ENCODE results near the gene DSG3.

The DSG3 gene

DNA sequence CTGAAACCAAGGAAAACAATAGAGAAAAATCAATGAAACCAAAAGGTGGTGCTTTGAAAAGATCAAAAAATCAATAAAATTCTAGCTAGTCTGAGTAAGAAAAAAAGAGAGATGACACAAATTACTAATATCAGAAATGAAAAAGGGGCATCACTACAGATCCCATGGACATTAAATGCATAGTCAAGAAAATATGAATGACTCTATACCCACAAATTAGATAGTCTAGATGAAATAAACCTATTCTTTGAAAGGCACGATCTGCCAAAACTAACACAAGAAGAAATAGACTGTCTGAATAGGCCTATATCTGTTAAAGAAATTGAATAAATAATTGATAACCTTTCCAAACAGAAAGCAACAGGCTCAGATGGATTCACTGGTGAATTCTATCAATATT, 15.2 kb upstream of the DSG3 start:
- no peak for DNase-seq (ENCODE audit: low read depth in 2 of 3, low spot score in 1 of 3)

DNA sequence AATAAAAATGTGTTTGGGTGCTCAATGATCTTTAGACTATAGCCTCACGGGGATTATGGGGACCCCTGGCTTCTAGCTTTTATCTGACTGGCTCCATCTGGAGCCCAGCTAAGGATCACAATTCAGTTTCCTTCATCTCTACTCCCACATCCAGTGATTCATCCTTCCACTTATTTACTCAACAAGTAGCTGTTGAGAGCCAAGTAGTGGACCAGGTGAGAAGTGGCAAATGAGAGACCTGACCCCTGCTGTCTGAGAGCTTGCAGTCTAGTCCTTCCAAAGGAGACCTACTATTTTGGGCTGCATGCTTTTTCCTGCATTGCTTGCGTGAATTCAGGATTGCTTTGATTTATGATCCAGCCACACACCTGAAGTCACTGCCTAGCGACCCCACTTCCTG, 10.7 kb upstream of the DSG3 start:
- DNase-seq (ENCODE audit: low read depth in 2 of 3, low spot score in 1 of 3): no peak

DNA sequence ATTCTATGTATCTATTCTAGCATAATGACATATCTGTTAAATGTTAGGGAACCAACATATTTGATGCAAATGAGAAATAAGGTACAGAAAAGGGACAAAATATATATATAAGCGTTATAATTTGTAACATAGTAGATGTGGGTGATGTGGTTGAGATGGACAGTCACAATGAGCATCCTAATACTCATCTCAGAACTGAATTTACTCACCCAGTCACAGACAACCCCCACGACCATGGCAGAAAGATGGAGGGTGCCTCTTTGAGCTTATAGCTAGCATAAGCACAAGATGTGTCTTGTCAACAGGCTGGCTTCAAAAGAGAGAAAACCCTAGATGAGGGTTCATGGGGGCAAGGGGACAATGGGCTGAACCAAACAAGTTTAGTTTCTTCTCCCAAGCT, 9.1 kb upstream of the DSG3 start:
- no peak for DNase-seq (ENCODE audit: low read depth in 2 of 3, low spot score in 1 of 3)

DNA sequence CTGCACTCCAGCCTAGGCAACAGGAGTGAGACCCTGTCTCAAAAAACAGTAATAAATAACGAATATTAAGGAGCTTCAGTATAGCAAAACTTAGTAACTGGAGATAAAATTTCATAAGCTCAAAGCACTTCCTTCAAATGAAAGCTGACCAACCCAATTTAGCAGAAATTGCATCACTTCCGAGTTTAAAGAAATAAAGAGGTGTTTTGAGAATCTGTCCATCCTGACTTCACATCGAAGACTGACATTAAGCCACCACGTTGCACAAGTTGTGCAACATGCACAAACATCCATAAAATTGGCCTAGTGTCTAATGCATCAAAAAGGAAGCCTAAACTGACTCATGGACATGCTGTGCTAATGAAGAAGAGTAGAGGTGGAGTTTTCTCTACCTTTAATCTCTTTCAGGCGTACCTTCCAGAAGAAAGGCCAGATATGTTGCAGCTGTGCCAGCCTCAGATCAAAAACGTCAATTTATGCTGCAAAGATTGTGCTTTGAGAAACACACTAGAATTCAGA, 7.7 kb upstream of the DSG3 start:
- DNase-seq (ENCODE audit: low read depth in 2 of 3, low spot score in 1 of 3): no peak

DNA sequence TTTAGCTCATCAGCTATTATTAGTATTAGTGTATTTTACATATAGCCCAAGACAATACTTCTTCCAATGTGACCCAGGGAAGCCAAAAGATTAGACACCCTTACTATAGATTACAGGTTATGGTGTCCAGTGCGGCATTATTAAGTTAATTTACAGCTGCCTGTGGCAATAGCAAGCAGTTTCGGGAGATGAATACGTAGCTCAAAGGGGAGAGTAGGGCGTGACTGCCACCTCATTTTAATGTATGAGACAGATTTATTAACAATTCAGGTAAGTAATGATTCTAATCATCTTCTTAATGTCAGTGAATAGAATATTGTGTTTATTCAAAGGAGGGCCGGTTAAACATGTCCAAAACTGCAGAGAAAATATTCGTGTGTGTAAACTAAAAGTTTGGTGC, 6.8 kb upstream of the DSG3 start:
- no peak for DNase-seq (ENCODE audit: low read depth in 2 of 3, low spot score in 1 of 3)

DNA sequence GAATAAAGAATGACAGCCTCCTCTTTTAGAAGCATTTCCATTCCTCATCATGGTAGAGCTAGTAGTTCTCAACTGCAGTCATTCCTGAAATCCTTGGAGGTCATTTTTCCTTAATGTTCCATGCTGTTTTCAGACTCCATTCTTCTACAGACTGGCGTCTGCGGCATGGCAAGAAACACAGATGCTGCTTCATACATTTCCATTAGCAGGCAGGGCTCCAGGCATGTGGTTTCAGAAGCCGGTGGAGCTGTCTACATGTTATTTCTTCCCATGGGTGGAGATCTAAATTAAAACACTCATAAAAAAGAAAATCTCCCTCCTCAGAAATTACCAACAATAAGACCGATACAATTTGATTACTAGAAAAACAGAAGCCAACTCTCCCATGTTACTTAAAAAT, 6.0 kb upstream of the DSG3 start:
- DNase-seq (ENCODE audit: low read depth in 2 of 3, low spot score in 1 of 3): no peak

DNA sequence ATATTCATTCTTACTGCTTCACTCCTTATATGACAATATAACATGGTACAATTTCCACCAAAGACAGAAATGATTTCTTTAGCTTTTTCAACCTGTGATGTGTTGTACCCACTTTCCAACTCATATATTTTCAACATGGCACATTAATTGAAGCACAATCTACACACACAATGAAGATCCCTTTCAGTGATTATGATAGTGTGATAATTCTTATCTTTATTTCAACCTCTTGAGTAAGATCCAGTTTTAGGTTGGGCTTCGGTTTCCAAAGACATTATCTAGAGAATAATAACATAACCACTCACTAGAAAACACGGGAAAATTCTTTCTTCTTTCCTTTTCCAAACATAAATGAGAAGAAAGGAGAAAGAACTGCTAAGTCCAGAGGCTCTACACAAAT, 3.4 kb upstream of the DSG3 start:
- DNase-seq (ENCODE audit: low read depth in 2 of 3, low spot score in 1 of 3): no peak

DNA sequence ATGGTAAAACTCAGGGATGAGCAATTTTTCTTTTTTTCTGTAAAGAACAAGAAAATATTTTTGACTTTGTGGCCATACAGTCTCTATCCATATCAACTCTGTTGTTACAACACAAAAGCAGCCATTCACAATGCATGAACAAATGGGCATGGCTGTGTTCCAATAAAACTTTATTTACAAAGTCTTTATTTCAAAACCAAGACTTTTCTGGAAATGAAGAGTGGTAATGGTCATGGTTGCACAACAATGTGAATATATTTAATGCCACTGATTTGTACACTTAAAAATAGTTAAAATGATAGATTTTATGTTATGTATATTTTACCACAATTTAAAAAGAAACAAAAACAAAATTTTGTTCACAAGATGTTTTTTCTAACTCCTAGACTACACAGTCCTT, 1.6 kb upstream of the DSG3 start:
- no peak for DNase-seq (ENCODE audit: low read depth in 2 of 3, low spot score in 1 of 3)

DNA sequence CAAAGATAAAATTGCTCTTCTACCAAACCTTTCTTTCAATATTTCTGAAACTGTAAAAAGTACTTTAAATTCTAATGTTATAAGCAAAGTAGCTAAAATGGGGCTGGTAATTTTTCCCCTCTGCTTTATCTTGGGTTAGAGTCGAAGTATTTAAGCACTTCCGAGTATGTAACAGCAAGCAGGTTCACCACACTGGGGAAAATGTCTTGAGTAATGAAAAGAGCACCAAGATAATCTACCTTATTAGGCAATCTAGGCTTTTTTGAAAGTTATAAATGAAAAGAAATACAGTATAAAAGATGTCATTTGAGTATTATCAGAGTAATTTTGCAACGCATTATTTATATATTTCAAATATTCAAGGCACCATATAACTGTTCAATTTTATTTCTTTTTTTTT, 687 bp upstream of the DSG3 start:
- no peak for DNase-seq (ENCODE audit: low read depth in 2 of 3, low spot score in 1 of 3)

DNA sequence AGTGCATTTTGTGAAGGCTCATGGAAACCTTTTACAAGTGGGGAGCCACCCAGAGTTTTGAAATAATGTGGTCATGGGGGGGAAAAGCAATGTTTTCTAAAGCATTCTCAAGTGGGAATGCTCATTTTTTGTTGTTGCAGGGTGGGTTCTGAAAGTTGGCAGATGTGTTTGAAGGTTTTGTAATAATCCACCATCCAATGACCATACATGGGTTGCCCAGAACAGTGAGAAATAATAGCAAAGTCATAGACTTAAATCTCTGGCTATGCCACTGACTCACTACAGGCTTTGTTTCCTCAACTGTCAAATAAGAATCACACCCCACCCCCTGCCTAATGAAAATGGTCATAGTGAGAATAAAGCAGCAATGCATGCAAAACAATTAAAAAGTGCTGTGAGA, 2.9 kb downstream of the DSG3 start:
- DNase-seq (ENCODE audit: low read depth in 2 of 3, low spot score in 1 of 3): no peak

DNA sequence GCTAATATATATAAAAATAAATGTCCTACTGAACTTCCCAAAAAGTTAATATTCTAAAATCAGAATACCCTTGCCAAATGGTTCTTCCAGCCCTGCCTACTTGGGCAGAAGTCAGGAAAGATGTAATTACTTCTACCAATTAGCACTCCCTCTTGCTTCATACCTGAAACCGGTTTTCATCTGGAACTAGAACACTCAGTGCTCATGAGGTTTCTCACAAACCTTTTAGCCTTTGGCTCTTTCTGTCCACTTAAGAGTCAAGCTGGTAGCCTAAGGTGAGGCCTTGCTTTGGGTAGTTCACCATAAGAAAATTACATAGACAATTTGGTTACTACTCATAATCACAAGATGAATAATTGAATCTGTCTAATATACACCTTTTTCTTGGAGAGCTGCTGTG, 4.1 kb downstream of the DSG3 start:
- DNase-seq (ENCODE audit: low read depth in 2 of 3, low spot score in 1 of 3): no peak

DNA sequence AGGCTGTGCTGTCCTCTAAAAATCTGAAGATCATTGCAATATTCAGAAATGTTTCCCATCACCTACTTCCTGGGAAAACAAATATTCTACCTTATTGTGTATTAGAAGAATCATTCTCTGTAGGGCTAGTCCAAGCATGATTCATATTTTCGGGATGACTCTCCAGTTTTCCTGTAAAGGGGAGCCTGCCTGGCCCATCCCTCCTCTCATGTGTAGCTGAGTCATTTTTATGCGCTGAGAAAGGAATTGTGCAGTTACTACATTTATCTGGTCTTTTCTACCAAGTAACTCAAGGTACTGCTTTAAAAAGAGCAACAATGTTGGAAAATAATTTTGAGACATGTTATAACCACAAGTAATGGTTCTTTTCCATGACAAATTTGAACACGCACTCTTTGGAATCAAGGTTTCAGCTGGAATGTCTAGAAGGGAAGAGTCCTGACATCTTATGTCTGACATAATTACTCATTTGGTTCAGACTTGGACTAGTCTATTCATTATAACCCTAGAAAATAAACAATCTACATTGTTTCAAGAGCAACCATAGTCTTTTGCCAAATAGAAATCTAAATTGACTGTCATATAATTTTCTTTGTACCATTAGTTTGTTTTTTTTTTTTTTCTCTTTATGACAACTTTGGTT, 6.6 kb downstream of the DSG3 start:
- no peak for DNase-seq (ENCODE audit: low read depth in 2 of 3, low spot score in 1 of 3)

DNA sequence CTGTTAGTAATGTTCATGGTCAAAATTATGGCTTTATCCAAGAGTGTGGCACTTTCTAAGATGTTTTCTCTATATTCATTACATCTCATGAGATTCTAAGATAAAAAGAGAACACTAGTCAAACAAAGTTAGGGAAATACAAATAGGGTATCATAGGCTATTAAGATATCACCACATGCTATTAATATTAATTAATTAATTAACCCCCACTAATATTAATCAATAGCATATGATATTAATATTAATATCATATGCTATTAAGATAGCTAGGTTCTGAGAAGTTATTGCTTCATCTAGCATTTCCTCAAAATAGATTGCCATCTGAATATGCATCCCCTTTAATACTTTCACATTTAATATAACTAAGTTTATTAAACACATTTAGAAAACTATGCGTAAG, 22.1 kb downstream of the DSG3 start:
- no peak for DNase-seq (ENCODE audit: low read depth in 2 of 3, low spot score in 1 of 3)

DNA sequence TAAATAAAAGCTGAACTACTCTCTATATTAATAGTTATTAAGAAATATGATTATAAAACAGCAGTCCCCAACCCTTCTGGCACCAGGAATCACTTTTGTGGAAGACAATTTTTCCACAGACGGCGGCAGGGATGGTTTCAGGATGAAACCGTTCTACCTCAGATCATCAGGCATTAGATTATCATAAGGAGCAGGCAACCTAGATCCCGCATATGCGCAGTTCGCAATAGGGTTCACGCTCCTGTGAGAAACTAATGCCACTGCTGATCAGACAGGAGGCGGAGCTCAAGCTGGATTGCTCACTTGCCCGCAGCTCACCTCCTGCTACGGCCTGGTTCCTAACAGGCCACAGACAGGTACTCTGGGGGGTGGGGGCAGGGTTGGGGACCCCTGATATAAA, 31.1 kb downstream of the DSG3 start:
- no peak for DNase-seq (ENCODE audit: low read depth in 2 of 3, low spot score in 1 of 3)

DNA sequence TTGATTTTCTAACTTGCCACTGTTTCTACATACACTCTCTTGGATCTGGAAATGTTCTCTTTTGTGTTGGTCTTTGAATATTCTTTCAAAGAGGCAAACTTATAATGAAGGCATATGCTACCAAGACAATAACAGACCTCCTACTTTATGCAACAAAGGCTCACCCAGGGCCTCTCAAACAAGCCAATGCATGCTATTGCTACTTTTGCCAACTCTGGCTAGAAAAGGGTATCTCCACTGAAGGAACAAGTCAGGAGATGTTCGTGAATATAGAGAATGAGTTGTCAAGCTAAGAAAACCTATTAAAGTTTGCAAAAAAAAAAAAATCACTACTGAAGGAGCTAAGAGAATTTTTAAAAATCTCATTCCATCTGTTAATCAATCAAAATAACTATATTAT, 34.5 kb downstream of the DSG3 start:
- no peak for DNase-seq (ENCODE audit: low read depth in 2 of 3, low spot score in 1 of 3)

DNA sequence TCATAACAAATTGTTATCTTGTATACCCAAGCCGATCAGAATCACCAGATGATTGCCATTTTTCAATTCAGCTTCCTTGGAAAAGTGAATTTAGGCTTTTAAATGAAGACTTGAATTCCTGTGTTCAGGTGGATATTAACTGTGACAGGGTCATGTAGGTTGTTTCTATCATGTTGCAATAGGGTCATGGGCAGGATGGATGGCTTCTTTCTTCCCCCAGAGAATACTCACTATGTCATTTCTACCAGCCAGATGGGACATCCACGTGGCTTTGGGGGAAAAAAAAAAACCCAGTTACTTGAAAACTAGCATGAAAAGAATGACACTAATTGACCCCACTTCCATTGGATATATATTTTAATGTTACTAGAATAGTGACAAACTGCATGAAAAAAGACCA, 35.9 kb downstream of the DSG3 start:
- DNase-seq (ENCODE audit: low read depth in 2 of 3, low spot score in 1 of 3): no peak

DNA sequence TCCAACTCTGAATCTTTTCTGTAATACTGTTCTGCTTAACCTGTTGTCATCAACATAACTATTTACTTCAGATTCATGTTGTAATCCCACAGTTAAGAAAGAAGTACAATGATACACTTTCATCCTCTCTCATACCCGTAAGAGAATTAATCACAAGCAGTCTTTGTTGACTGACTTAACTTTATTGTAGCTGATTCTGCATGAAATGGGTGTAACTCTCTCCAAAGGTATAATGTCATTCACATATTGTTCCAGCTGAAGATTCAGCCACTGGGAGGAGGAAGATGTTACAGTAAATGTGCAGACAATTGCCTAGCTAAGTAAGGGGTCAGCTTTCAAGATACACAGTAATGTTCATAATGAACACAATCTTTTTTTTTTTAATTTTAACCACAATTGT, 36.9 kb downstream of the DSG3 start:
- no peak for DNase-seq (ENCODE audit: low read depth in 2 of 3, low spot score in 1 of 3)

DNA sequence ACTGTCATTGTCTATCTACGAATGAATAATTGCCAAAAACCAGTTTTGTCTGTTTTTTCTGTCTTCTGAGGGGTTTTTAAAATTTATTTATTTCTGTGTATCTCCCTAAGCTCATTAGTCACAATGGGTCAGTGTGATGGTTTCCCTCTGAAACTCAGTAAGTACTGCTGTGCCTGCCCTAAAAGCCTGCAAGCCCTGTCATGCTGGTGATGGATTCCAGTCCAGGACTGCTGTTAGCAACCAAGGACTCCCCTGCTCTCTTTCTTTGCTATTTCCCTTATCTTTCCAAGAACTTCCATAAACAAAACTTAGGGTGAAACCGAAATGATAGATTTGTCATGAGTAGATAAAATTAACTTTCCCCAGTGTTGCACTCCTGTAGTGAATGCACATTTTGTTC, 38.6 kb downstream of the DSG3 start:
- no peak for DNase-seq (ENCODE audit: low read depth in 2 of 3, low spot score in 1 of 3)

DNA sequence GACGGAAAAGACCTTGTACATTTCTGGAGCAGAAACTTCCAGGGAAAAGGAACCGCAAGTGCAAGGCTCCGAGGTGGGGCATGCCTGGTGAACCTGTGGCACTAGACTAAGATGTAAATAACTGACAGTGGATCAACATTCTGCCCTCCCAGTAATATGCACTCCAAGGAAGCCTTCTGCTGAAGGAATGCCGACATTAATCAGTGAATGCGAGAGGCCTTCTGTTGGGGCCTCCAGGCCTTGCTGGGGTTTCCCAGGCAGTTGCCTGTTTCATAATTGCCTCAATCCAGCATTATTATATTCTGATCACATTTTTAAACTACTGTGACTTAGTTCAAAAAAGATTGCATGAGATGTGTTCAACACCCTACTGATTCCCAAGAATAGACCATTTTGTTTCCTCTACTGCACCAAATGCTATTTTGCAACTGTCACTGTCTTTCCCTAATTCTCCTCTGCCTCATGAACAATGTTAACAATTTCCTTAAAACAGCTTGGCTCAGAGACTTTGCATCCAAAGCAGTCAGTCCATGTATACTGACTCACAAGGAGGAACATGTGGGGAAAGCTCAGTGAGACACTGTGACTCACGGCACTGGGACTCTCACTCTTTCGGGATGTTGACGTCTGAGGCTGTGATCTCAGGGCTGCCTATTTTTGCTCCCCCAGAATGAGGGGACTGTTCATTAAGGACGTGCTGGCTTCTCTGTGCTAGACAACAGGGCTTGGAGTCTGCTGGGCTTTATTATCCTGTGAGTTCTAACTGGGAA, 39.9 kb downstream of the DSG3 start:
- no peak for DNase-seq (ENCODE audit: low read depth in 2 of 3, low spot score in 1 of 3)

DNA sequence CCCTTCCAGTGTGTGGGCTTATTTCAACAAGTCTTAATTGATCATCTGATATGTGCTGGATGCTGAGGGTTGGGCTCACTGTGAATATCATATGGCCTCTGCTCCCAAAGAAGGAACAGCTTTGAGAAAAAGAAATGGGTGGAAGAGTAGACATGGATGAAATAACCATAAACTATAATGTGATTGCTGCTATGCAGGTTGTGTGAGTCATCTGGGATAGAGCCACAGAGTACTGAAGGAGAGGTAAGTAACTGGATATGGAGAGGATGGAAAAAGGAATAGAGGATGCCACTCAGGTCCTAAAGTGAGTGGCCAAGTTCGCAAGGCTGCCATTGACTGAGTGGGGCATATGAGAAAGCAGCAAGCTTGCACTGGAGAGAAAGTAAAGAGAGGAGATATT, 41.8 kb downstream of the DSG3 start:
- DNase-seq (ENCODE audit: low read depth in 2 of 3, low spot score in 1 of 3): no peak

DNA sequence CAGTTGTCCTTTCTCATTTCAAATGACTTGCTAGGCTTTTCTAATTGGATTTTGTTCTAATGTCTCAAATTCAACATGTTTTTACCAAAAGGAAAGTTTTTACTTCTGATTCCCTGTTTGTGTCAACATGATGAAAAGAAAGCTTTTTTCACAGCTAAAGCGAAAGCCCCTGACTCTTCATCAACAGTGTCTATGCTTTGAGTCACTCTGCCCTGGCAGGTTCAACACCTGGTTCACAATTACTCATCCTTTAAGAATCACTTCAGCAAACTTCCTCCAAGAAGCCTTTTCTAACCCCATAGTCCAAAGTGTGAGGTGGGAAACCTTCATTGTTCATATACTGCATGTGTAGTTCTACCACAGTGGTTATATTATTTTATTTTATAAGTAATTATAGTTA, 42.8 kb downstream of the DSG3 start:
- no peak for DNase-seq (ENCODE audit: low read depth in 2 of 3, low spot score in 1 of 3)

DNA sequence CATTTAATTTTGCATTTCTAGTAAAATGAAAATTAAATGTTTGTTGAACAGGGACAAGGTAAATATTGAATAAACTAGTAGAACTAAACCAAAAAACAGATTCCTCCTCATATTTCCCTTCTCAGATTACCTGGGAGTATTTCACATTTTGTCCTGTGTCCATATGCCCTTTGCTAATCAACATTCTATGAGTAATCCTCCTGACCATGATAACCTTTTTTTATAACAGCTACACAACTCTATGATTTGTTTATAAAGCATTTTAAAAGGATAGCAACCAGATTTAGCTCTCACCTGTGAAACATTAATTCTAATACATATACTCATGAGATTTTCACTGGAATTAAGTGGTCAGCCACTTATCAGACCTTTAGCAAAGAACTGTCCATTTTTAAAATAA, 43.3 kb downstream of the DSG3 start:
- no peak for DNase-seq (ENCODE audit: low read depth in 2 of 3, low spot score in 1 of 3)

DNA sequence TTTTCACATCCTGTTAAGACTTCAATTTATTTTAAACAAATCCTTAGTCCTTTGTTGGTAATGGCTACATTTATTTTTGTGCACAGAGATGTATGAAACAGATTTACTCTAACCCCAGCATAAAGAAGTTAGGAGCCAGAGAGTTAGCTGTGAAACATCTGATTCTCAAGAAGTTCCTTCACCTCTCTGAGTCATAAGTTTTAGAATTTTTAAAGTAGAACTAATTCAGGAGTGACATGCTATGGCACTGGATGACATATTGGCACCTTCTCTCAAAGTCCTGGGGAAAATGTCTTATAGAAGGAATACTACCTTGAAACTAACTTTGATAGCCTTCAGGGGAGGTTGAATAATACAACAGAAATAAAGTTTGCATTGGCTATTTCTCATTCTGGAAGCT, 44.0 kb downstream of the DSG3 start:
- no peak for DNase-seq (ENCODE audit: low read depth in 2 of 3, low spot score in 1 of 3)
